Measurements from ENCODE around the gene ARID3B.
A peak's percentile ranks its signal among the peaks of the same experiment; 100 is the strongest.
"Not testable (repeated sequence)": the region's sequence is repeated elsewhere in the genome, so short reads cannot be mapped to it uniquely, and the experiment has no call there.

Gene ARID3B

GRCh38 chr15:74624020-74624602, 83.1 kb downstream of the ARID3B start:
- DNase-seq = no peak

- no peak for DNase-seq
Measured at GRCh38 chr15:74625693-74626092, 84.7 kb downstream of the ARID3B start.

GRCh38 chr15:74626336-74626735, 85.3 kb downstream of the ARID3B start:
- DNase-seq = no peak

- no peak for DNase-seq
Measured at GRCh38 chr15:74626752-74627692, 86.0 kb downstream of the ARID3B start.

GRCh38 chr15:74627766-74628165, 86.7 kb downstream of the ARID3B start:
- no peak for DNase-seq

- DNase-seq = no peak
Measured at GRCh38 chr15:74628199-74628598, 87.2 kb downstream of the ARID3B start.

- DNase-seq = no peak
Measured at GRCh38 chr15:74628949-74629348, 87.9 kb downstream of the ARID3B start.

- not testable (repeated sequence) for DNase-seq
Measured at GRCh38 chr15:74629696-74630095, 88.7 kb downstream of the ARID3B start.

GRCh38 chr15:74630284-74631086, 89.5 kb downstream of the ARID3B start:
- no peak for DNase-seq

GRCh38 chr15:74631087-74631385, 90.0 kb downstream of the ARID3B start:
- DNase-seq = no peak

GRCh38 chr15:74631408-74631807, 90.4 kb downstream of the ARID3B start:
- no peak for DNase-seq

GRCh38 chr15:74631935-74632560, 91.0 kb downstream of the ARID3B start:
- peak; percentile 63 for DNase-seq

GRCh38 chr15:74632601-74633000, 91.6 kb downstream of the ARID3B start:
- DNase-seq = no peak

- DNase-seq = no peak
Measured at GRCh38 chr15:74633781-74634180, 92.8 kb downstream of the ARID3B start.

GRCh38 chr15:74635228-74635627, 94.2 kb downstream of the ARID3B start:
- peak; percentile 78 for DNase-seq

- DNase-seq = no peak
Measured at GRCh38 chr15:74636984-74637383, 96.0 kb downstream of the ARID3B start.

- no peak for DNase-seq
Measured at GRCh38 chr15:74641151-74641550, 100.1 kb downstream of the ARID3B start.

GRCh38 chr15:74642348-74642733, 101.3 kb downstream of the ARID3B start:
- DNase-seq = no peak

GRCh38 chr15:74642734-74643664, 102.0 kb downstream of the ARID3B start:
- DNase-seq = no peak

- DNase-seq = no peak
Measured at GRCh38 chr15:74643665-74644204, 102.7 kb downstream of the ARID3B start.

GRCh38 chr15:74646480-74646879, 105.5 kb downstream of the ARID3B start:
- DNase-seq = no peak
